Sigmoid colon (tissue), 7 donors: Measurements from ENCODE around the gene PLSCR4. TPM values are rescaled to one million over a fixed set of nuclear protein-coding genes. Genes with fewer than 3 reads are reported as not detected.

Source experiments
- DNase-seq: peaks from one replicate; pipeline ENCODE4 v3.0.0-alpha.2; 2019
- H3K27ac ChIP-seq, 4 donors: fragments of 200-600 bp; sonication (generic); one replicate each; pipeline ENCODE4 v1.5.1; 2016 to 2019; ENCODE audit warnings: mild to moderate bottlenecking in 1 of 4
- H3K27me3 ChIP-seq, 3 donors: fragments of 200-600 bp; sonication (generic); one replicate each; pipeline ENCODE4 v1.5.1; 2019; ENCODE audit warnings: mild to moderate bottlenecking in 1 of 3
- H3K36me3 ChIP-seq, 4 donors: fragments of 200-600 bp; sonication (generic); one replicate each; pipeline ENCODE4 v1.5.1; 2016 to 2019
- H3K4me1 ChIP-seq, 4 donors: fragments of 200-600 bp; sonication (generic); one replicate each; pipeline ENCODE4 v1.5.1; 2017 to 2019
- H3K4me3 ChIP-seq, 4 donors: fragments of 200-600 bp; sonication (generic); one replicate each; pipeline ENCODE4 v1.5.1; 2017 to 2019; ENCODE audit warnings: mild to moderate bottlenecking in 2 of 4, moderate library complexity in 1 of 4
- H3K9me3 ChIP-seq, 4 donors: fragments of 200-600 bp in 3 of 4; sonication (generic) in 3 of 4; one replicate each; pipeline versions ENCODE4 v1.5.1 to v1.6.1; 2013 to 2019
- EP300 ChIP-seq, 4 donors: sonication (generic); formaldehyde crosslinking; IDR thresholded peaks; one replicate each; pipeline ENCODE4 v1.6.1; 2017; ENCODE audit warnings: antibody characterized with exemption in 4 of 4
- POLR2A ChIP-seq, 2 donors: fragments of 450-650 bp; IDR thresholded peaks; one replicate each; pipeline ENCODE4 v1.6.1; 2016; ENCODE audit warnings: antibody characterized with exemption in 2 of 2, mild to moderate bottlenecking in 2 of 2, moderate library complexity in 2 of 2
- POLR2AphosphoS5 ChIP-seq, 4 donors: sonication (generic); formaldehyde crosslinking; IDR thresholded peaks; one replicate each; pipeline ENCODE4 v1.6.1; 2017; ENCODE audit warnings: antibody characterized with exemption in 4 of 4
- WGBS, 2 donors: extraction: QIAGEN DNeasy Blood & Tissue Kit; methylation state at CpG; one replicate each; pipeline ENCODE4 v1.1.7; 2013; 5-methylcytosine and 5-hydroxymethylcytosine counted together
- intact Hi-C: fragments of 100-400 bp; cut with DNase I; formaldehyde crosslinking; loops from one replicate; pipeline ENCODE4 v1.15.1; 2023
- polyA plus RNA-seq, 3 donors: library from polyadenylated mRNA; stranded (reverse); fragments of 200-250 nt; gene quantifications; one replicate each; pipeline ENCODE4 v1.2.3, GENCODE V29; 2013
- total RNA-seq, 4 donors: library from RNA; depleted of rRNA; stranded (reverse); fragments of >200 nt; gene quantifications; one replicate each; pipeline ENCODE4 v1.1.0, GENCODE V29; 2016
- TF ChIP-seq, protein P1 (sequence below), 4 experiments: fragments of 450-650 bp in 3 of 4; fragments of 200-600 bp in 1 of 4; IDR thresholded peaks; one replicate each; pipeline ENCODE4 v1.5.1; 2016 to 2019; ENCODE audit warnings: antibody characterized with exemption in 4 of 4, mild to moderate bottlenecking in 3 of 4, moderate library complexity in 2 of 4
- donor health status: healthy with polysubstance abuse.
- donor health status: Bipolar disorder and iron deficiency.
- donor health status: healthy.

PLSCR4 gene
- total and polyA plus RNA-seq, 7 donors, result 17.5 to 67.4 (median 53.5) TPM

DNA sequence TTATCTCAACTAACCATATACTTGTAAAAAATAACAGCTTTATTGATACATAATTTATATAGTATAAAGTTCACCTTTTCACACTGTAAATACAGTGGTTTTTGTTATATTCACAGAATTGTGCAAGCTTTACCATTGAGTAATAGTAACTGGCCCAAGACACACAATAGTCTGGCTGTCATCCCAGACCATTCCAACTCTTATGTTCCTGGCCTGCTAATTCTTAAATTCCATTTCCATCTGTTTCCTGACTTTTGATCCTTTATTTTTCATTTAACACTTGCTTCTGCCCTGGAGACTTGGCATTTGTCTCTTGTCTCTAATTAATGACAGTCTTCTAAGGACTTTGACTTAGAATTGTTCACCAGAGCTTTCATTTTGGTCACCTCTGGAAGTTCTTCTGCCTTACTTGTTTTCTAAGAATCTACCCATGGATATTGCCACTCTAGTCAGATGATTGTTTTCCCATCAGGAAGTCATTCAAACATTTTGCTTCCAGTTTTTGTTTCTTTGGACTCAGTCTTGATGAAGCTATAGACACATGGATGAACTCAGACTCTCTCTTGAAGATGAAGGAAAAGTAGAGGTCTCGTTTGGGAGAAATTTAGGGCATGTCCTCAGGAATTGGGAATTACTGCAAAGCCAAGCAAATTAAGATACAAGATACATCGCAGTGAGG is 27.2 kb upstream of the PLSCR4 start:
- intact Hi-C loops, result no loop called here
- Histone ChIP-seq H3K4me1 (peaks cover 0 to 44% (median 37%) of the 10 kb centered on the region in 4 donors), H3K27ac (peak overlapping the region in 3 of 4 donors; percentile 60 to 65 (median 64)), H3K4me3 (no peak overlapping the region), H3K27me3 (no peaks in the 10 kb centered on the region), H3K36me3 (no peaks in the 10 kb centered on the region), H3K9me3 (no peaks in the 10 kb centered on the region)
- DNase-seq, result no peak
- WGBS, 2 donors, result 89 to 93% methylated on average over 2 of the region's 2 CpGs
- peak in 1 of 4 donors; percentile 6 for TF ChIP-seq EP300 (IDR thresholded peaks at IDR 0.05)
- TF ChIP-seq POLR2AphosphoS5 (IDR thresholded peaks at IDR 0.05), result peak; percentile 9 to 61 (median 44)
- TF ChIP-seq, protein P1, sequence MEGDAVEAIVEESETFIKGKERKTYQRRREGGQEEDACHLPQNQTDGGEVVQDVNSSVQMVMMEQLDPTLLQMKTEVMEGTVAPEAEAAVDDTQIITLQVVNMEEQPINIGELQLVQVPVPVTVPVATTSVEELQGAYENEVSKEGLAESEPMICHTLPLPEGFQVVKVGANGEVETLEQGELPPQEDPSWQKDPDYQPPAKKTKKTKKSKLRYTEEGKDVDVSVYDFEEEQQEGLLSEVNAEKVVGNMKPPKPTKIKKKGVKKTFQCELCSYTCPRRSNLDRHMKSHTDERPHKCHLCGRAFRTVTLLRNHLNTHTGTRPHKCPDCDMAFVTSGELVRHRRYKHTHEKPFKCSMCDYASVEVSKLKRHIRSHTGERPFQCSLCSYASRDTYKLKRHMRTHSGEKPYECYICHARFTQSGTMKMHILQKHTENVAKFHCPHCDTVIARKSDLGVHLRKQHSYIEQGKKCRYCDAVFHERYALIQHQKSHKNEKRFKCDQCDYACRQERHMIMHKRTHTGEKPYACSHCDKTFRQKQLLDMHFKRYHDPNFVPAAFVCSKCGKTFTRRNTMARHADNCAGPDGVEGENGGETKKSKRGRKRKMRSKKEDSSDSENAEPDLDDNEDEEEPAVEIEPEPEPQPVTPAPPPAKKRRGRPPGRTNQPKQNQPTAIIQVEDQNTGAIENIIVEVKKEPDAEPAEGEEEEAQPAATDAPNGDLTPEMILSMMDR (IDR thresholded peaks at IDR 0.05), result no peak

DNA sequence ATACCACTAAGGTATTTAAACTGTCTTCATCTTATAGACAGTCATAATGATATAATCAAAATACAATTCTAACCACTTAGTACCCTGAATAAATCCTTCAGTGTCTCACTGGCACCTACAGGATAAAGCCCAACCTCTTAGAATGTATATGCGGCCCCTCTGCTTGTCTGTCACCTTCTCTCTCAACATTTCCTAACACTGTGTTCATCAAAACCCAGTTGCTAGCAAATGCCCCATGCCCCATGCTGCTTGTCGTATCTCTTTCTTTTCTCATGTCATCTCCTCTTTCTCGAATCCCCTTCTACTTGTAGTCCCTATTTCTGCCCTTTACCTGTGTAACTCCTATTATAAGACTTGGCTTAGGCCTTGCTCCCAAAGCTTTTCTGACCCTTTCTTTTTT is 24.6 kb upstream of the PLSCR4 start:
- peaks cover 0 to 37% (median 29%) of the 10 kb centered on the region in 4 donors for H3K4me1 ChIP-seq

DNA sequence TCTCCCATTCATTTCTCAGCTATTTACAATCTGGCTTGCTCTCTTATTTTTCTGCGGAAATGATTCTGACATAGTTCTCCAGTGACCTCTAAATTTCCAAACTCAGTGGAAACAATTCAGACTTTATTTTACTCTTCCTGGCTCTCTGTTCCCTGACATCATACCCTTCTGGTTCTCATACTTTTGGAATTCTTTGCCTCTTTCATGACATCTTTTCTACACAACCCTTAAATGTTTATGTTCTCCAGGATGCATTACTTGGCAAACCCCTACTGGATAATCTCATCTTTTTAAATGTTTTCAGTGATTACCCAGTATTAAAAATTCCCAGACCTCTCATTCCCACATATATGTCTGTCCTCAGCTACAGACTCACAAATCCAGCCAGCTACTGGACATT is 23.9 kb upstream of the PLSCR4 start:
- WGBS, 2 donors, result 39 to 90% methylated on average over 1 of the region's 1 CpG
- Histone ChIP-seq H3K36me3 (no peaks in the 10 kb centered on the region), H3K27me3 (no peaks in the 10 kb centered on the region), H3K27ac (peak overlapping the region; percentile 56 to 76 (median 72)), H3K4me3 (no peak overlapping the region), H3K4me1 (peaks cover 0 to 34% (median 23%) of the 10 kb centered on the region in 4 donors), H3K9me3 (no peaks in the 10 kb centered on the region)
- TF ChIP-seq POLR2AphosphoS5 (IDR thresholded peaks at IDR 0.05), result peak in 2 of 4 donors; percentile 6 to 69
- no peak for TF ChIP-seq POLR2A (IDR thresholded peaks at IDR 0.05)
- TF ChIP-seq EP300 (IDR thresholded peaks at IDR 0.05), result peak in 1 of 4 donors; percentile 47
- intact Hi-C loops, result no loop called here
- DNase-seq, result no peak

More for the DNA sequence above, 24.6 kb upstream of the PLSCR4 start:
- Histone ChIP-seq H3K27ac (peak overlapping the region; percentile 56 to 76 (median 72)), H3K27me3 (no peaks in the 10 kb centered on the region), H3K4me3 (no peak overlapping the region), H3K9me3 (no peaks in the 10 kb centered on the region), H3K36me3 (no peaks in the 10 kb centered on the region)
- intact Hi-C loops, result no loop called here
- no peak for TF ChIP-seq POLR2A (IDR thresholded peaks at IDR 0.05)
- TF ChIP-seq POLR2AphosphoS5 (IDR thresholded peaks at IDR 0.05), result no peak
- TF ChIP-seq, protein P1 (IDR thresholded peaks at IDR 0.05), result no peak
- TF ChIP-seq EP300 (IDR thresholded peaks at IDR 0.05), result no peak
- 91 to 97% methylated on average over 3 of the region's 3 CpGs for WGBS, 2 donors
- no peak for DNase-seq

DNA sequence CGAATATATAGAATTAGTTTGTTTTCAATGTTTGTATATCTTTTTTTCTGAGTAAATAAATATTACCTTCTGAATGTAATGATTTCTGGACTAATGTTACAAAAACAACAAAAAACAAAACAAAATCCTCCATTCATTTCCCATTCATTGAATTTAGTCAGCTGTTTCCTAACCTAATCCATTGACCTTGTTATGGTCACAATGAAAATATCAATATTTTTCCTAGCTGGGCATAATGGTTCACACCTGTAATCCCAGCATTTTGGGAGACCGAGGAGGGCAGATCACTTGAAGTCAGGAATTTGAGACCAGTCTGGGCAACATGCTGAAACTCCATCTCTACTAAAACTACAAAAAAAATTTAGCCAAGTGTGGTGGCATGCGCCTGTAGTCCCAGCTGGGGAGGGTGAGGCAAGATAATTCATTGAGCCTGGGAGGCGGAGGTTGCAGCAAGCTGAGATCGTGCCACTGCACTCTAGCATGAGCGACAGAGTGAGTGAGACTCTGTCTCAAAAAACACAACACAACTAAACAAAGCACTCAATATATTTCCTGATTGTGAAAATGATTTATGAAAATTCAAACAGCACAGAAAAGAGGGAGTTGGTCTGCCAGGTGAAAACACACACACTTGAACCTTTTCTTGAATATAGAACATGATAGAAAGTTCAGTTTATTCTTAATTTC is 23.0 kb upstream of the PLSCR4 start:
- intact Hi-C loops, result no loop called here
- TF ChIP-seq POLR2AphosphoS5 (IDR thresholded peaks at IDR 0.05) (no peak), EP300 (IDR thresholded peaks at IDR 0.05) (no peak), POLR2A (IDR thresholded peaks at IDR 0.05) (no peak)
- TF ChIP-seq, protein P1 (IDR thresholded peaks at IDR 0.05), result no peak
- Histone ChIP-seq H3K27ac (peak overlapping the region; percentile 56 to 76 (median 72)), H3K36me3 (no peaks in the 10 kb centered on the region), H3K27me3 (no peaks in the 10 kb centered on the region), H3K9me3 (no peaks in the 10 kb centered on the region), H3K4me1 (peaks cover 0 to 34% (median 19%) of the 10 kb centered on the region in 4 donors), H3K4me3 (no peak overlapping the region)
- WGBS, 2 donors, result 94 to 97% methylated on average over 6 of the region's 6 CpGs
- no peak for DNase-seq

DNA sequence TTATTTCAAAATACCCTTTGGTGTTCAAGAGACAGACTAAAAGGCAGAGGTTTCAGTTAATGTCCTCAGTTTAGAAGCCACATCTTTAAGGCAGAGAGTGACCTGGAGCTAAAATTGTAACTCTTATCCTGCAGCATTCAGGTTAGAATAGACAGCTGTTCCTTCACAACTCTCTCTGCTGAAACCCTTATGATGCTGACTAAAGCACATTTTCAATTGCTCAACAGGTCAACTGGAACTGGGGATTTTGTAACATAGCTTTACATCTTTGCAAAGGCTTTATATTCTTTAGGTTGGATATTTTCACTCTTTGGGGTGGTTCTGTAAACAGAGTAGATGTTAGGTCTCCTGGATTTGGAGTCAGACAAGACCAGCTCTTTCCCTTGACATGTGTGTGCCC is 20.3 kb upstream of the PLSCR4 start:
- Histone ChIP-seq H3K27ac (no peak overlapping the region), H3K9me3 (no peaks in the 10 kb centered on the region), H3K4me3 (no peak overlapping the region), H3K27me3 (no peaks in the 10 kb centered on the region), H3K4me1 (peaks cover 0 to 19% (median 13%) of the 10 kb centered on the region in 4 donors), H3K36me3 (no peaks in the 10 kb centered on the region)
- intact Hi-C loops, result no loop called here
- TF ChIP-seq POLR2A (IDR thresholded peaks at IDR 0.05) (no peak), POLR2AphosphoS5 (IDR thresholded peaks at IDR 0.05) (no peak), EP300 (IDR thresholded peaks at IDR 0.05) (no peak)
- TF ChIP-seq, protein P1 (IDR thresholded peaks at IDR 0.05), result no peak
- DNase-seq, result no peak
